ENCODE data around the gene MINAR1. TPM values are rescaled to one million over a fixed set of nuclear protein-coding genes. Genes with fewer than 3 reads are reported as not detected.

The MINAR1 gene
- 2.0 and 2.4 TPM in 2 replicates for total RNA-seq (2014; rRNA removed; shearing (Covaris generic))
- total RNA-seq (2022): 1.3 and 1.8 TPM in 2 replicates
- Bru-seq, nascent RNA: percentile 39 among the genes with signal in this experiment
- percentile 48 among the genes with signal in this experiment for BruChase-seq, experiment 1, labeled RNA remaining after a 6-hour chase
- BruChase-seq, experiment 2, labeled RNA remaining after a 2-hour chase: percentile 46 among the genes with signal in this experiment
- long read RNA-seq, partial matches to known transcripts: 1 of 1 reads
- long read RNA-seq, other reads (novel, unspliced or antisense): 0 of 1 reads

GRCh38 chr15:79431636-79432344 is at the start of gene MINAR1:
MINAR1 (plus strand) TSS chr15:79432336; CDS start chr15:79456148, 23,812 bp downstream.
- H2AFZ ChIP-seq (ENCODE audit: low read length): no peak within 1 kb of the TSS
- H3K9me3 ChIP-seq (ENCODE audit: low read length): no peaks in the 10 kb centered on the region
- H4K20me1 ChIP-seq (ENCODE audit: insufficient read depth, low read length): no peaks in the 10 kb centered on the region
- H3K4me1 ChIP-seq (ENCODE audit: insufficient read depth, low read length, poor library complexity, severe bottlenecking): no peaks in the 10 kb centered on the region
- no peaks in the 10 kb centered on the region for H3K36me3 ChIP-seq (ENCODE audit: insufficient read depth, low read length)
- no peak within 1 kb of the TSS for H3K4me2 ChIP-seq (ENCODE audit: low read length)
- H3K79me2 ChIP-seq (ENCODE audit: insufficient read depth, low read depth, low read length): no peaks in the 10 kb centered on the region
- ChIA-PET POLR2A (interaction anchor here (0.7 kb wide), 1 partner anchor 16 kb away, joined by 3 read pairs; no protein-coding TSS in a partner anchor), CTCF (ENCODE audit: unreplicated experiment) (no interaction called here)
- no peak for TF ChIP-seq CTCF (conservative IDR thresholded peaks at IDR 0.05; ENCODE audit: low read length)
- TF ChIP-seq EZH2phosphoT487 (IDR thresholded peaks at IDR 0.05; ENCODE audit: borderline replicate concordance, low read depth, low read length): no peak
- H3K27ac ChIP-seq (ENCODE audit: low read depth, low read length, poor library complexity, severe bottlenecking): no peak within 1 kb of the TSS
- no TSS peak for BruUV-seq (replicated peaks)
- no peak within 1 kb of the TSS for H3K4me3 ChIP-seq (ENCODE audit: low read depth, low read length, poor library complexity, severe bottlenecking)
- no peaks in the 10 kb centered on the region for H3K9me2 ChIP-seq (ENCODE audit: insufficient read depth, low read length)
- intact Hi-C loops (cut with micrococcal nuclease; ENCODE audit: unreplicated experiment): no loop called here
- DNase-seq (ENCODE audit: low spot score): no peak

- ChIA-PET CTCF (ENCODE audit: unreplicated experiment) (no interaction called here), POLR2A (no interaction called here)
- TF ChIP-seq CTCF (conservative IDR thresholded peaks at IDR 0.05; ENCODE audit: low read length) (no peak), EZH2phosphoT487 (IDR thresholded peaks at IDR 0.05; ENCODE audit: borderline replicate concordance, low read depth, low read length) (no peak)
- H3K4me1 ChIP-seq (ENCODE audit: insufficient read depth, low read length, poor library complexity, severe bottlenecking): no peaks in the 10 kb centered on the region
- H3K36me3 ChIP-seq (ENCODE audit: insufficient read depth, low read length): no peaks in the 10 kb centered on the region
- H2AFZ ChIP-seq (ENCODE audit: low read length): no peak overlapping the region
- intact Hi-C loops (cut with micrococcal nuclease; ENCODE audit: unreplicated experiment): no loop called here
- DNase-seq (ENCODE audit: low spot score): no peak
- H3K4me2 ChIP-seq (ENCODE audit: low read length): no peak overlapping the region
- H3K9me3 ChIP-seq (ENCODE audit: low read length): no peaks in the 10 kb centered on the region
- H4K20me1 ChIP-seq (ENCODE audit: insufficient read depth, low read length): no peaks in the 10 kb centered on the region
- no peaks in the 10 kb centered on the region for H3K79me2 ChIP-seq (ENCODE audit: insufficient read depth, low read depth, low read length)
- no peak overlapping the region for H3K4me3 ChIP-seq (ENCODE audit: low read depth, low read length, poor library complexity, severe bottlenecking)
- H3K27ac ChIP-seq (ENCODE audit: low read depth, low read length, poor library complexity, severe bottlenecking): no peak overlapping the region
- BruUV-seq (replicated peaks): no TSS peak
- H3K9me2 ChIP-seq (ENCODE audit: insufficient read depth, low read length): no peaks in the 10 kb centered on the region
Measured at GRCh38 chr15:79394231-79394630, 37.9 kb upstream of the MINAR1 start.

GRCh38 chr15:79396850-79397249 is 35.3 kb upstream of the MINAR1 start:
- ChIA-PET POLR2A (no interaction called here), CTCF (ENCODE audit: unreplicated experiment) (no interaction called here)
- no peak for DNase-seq (ENCODE audit: low spot score)
- H3K9me3 ChIP-seq (ENCODE audit: low read length): no peaks in the 10 kb centered on the region
- H3K9me2 ChIP-seq (ENCODE audit: insufficient read depth, low read length): no peaks in the 10 kb centered on the region
- no peaks in the 10 kb centered on the region for H3K79me2 ChIP-seq (ENCODE audit: insufficient read depth, low read depth, low read length)
- no peak overlapping the region for H3K4me2 ChIP-seq (ENCODE audit: low read length)
- no peaks in the 10 kb centered on the region for H3K36me3 ChIP-seq (ENCODE audit: insufficient read depth, low read length)
- no TSS peak for BruUV-seq (replicated peaks)
- H2AFZ ChIP-seq (ENCODE audit: low read length): no peak overlapping the region
- intact Hi-C loops (cut with micrococcal nuclease; ENCODE audit: unreplicated experiment): no loop called here
- H3K4me3 ChIP-seq (ENCODE audit: low read depth, low read length, poor library complexity, severe bottlenecking): no peak overlapping the region
- TF ChIP-seq CTCF (conservative IDR thresholded peaks at IDR 0.05; ENCODE audit: low read length): no peak
- no peak for TF ChIP-seq EZH2phosphoT487 (IDR thresholded peaks at IDR 0.05; ENCODE audit: borderline replicate concordance, low read depth, low read length)
- no peaks in the 10 kb centered on the region for H3K4me1 ChIP-seq (ENCODE audit: insufficient read depth, low read length, poor library complexity, severe bottlenecking)
- no peaks in the 10 kb centered on the region for H4K20me1 ChIP-seq (ENCODE audit: insufficient read depth, low read length)
- no peak overlapping the region for H3K27ac ChIP-seq (ENCODE audit: low read depth, low read length, poor library complexity, severe bottlenecking)

Data from OCI-LY7 (cell line).